Fibroblast of skin of scalp (primary cell): Measurements from ENCODE around the gene RHOT1.
"Not testable (repeated sequence)": the region's sequence is repeated elsewhere in the genome, so short reads cannot be mapped to it uniquely, and the experiment has no call there.

Source experiments
- DNase-seq: peaks from one replicate; pipeline ENCODE4 v3.0.0-alpha.2; 2013

The RHOT1 gene

GRCh38 chr17:32124985-32125847 lies 17.1 kb upstream of the RHOT1 start:
- no peak for DNase-seq

- no peak for DNase-seq
Measured at GRCh38 chr17:32125848-32126153, 16.5 kb upstream of the RHOT1 start.

GRCh38 chr17:32126325-32126724 lies 16.0 kb upstream of the RHOT1 start:
- DNase-seq = no peak

GRCh38 chr17:32126746-32127145 lies 15.6 kb upstream of the RHOT1 start:
- DNase-seq = no peak

- DNase-seq = peak; percentile 69
Measured at GRCh38 chr17:32127158-32127897, 15.0 kb upstream of the RHOT1 start.

- DNase-seq = not testable (repeated sequence)
Measured at GRCh38 chr17:32128470-32128869, 13.8 kb upstream of the RHOT1 start.

- not testable (repeated sequence) for DNase-seq
Measured at GRCh38 chr17:32135497-32136117, 6.7 kb upstream of the RHOT1 start.

GRCh38 chr17:32136856-32137255 lies 5.4 kb upstream of the RHOT1 start:
- DNase-seq = no peak

- DNase-seq = not testable (repeated sequence)
Measured at GRCh38 chr17:32139504-32139903, 2.8 kb upstream of the RHOT1 start.

GRCh38 chr17:32141258-32141657 lies 1.0 kb upstream of the RHOT1 start:
- DNase-seq = peak; percentile 79

GRCh38 chr17:32141679-32142037 lies 644 bp upstream of the RHOT1 start:
- DNase-seq = no peak

- DNase-seq = peak; percentile 67
Measured at GRCh38 chr17:32142857-32143526, 690 bp downstream of the RHOT1 start.

- no peak for DNase-seq
Measured at GRCh38 chr17:32143527-32143870, 1.2 kb downstream of the RHOT1 start.

GRCh38 chr17:32144442-32144841 lies 2.1 kb downstream of the RHOT1 start:
- DNase-seq = not testable (repeated sequence)

- DNase-seq = no peak
Measured at GRCh38 chr17:32148351-32148750, 6.0 kb downstream of the RHOT1 start.

GRCh38 chr17:32150358-32150757 lies 8.1 kb downstream of the RHOT1 start:
- no peak for DNase-seq

GRCh38 chr17:32152130-32152529 lies 9.8 kb downstream of the RHOT1 start:
- no peak for DNase-seq

- no peak for DNase-seq
Measured at GRCh38 chr17:32155896-32156295, 13.6 kb downstream of the RHOT1 start.

GRCh38 chr17:32156656-32157055 lies 14.4 kb downstream of the RHOT1 start:
- no peak for DNase-seq

GRCh38 chr17:32157225-32157624 lies 14.9 kb downstream of the RHOT1 start:
- peak; percentile 49 for DNase-seq

GRCh38 chr17:32158870-32159585 lies 16.7 kb downstream of the RHOT1 start:
- no peak for DNase-seq
